Gastrocnemius medialis (tissue), 4 donors: ENCODE measurements around the gene PPP2R5C. TPM values are rescaled to one million over a fixed set of nuclear protein-coding genes. Genes with fewer than 3 reads are reported as not detected.

Experiments
- ATAC-seq, 2 donors: fragments of 150-250 bp; one replicate each; pipeline ENCODE4 v1.9.1; 2016
- DNase-seq, 2 donors: peaks; one replicate each; pipeline ENCODE4 v3.0.0-alpha.2; 2019
- H3K27ac ChIP-seq, 4 donors: fragments of 200-600 bp; sonication (generic); 1 replicate in 1 of 4; 2 replicates in 3 of 4; pipeline ENCODE4 v1.5.1; 2016 to 2018; ENCODE audit warnings: mild to moderate bottlenecking in 2 of 4, moderate library complexity in 1 of 4
- H3K27me3 ChIP-seq, 3 donors: fragments of 200-600 bp; sonication (generic) in 2 of 3; 1 replicate in 1 of 3; 2 replicates in 2 of 3; pipeline versions ENCODE4 v1.5.1 to v1.6.0; 2016 to 2019; ENCODE audit warnings: mild to moderate bottlenecking in 1 of 3, moderate library complexity in 1 of 3
- H3K36me3 ChIP-seq, 2 donors: fragments of 200-600 bp; sonication (generic) in 1 of 2; one replicate each; pipeline ENCODE4 v1.5.1; 2017 to 2018
- H3K4me1 ChIP-seq, 2 donors: fragments of 200-600 bp; sonication (generic) in 1 of 2; one replicate each; pipeline ENCODE4 v1.5.1; 2016 to 2017; ENCODE audit warnings: mild to moderate bottlenecking in 2 of 2
- H3K4me3 ChIP-seq, 4 donors: fragments of 200-600 bp; sonication (generic) in 3 of 4; 1 replicate in 1 of 4; 2 replicates in 3 of 4; pipeline ENCODE4 v1.5.1; 2016 to 2019; ENCODE audit warnings: mild to moderate bottlenecking in 2 of 4
- H3K9me3 ChIP-seq, 3 donors: fragments of 200-600 bp; sonication (generic) in 2 of 3; 1 replicate in 1 of 3; 2 replicates in 2 of 3; pipeline ENCODE4 v1.5.1; 2016 to 2019
- POLR2A ChIP-seq, 2 donors: fragments of 450-650 bp; IDR thresholded peaks; one replicate each; pipeline ENCODE4 v1.6.1; 2017; ENCODE audit warnings: antibody characterized with exemption in 2 of 2, mild to moderate bottlenecking in 2 of 2, moderate library complexity in 2 of 2
- in situ Hi-C, 4 donors: fragments of 200-750 bp; cut with MboI; loops; one replicate each; pipeline versions ENCODE4 v1.15.0 to v1.8.0; 2017; ENCODE audit warnings: low sequenced_read_pairs in 4 of 4
- intact Hi-C: fragments of 100-400 bp; cut with DNase I; formaldehyde crosslinking; loops from one replicate; pipeline ENCODE4 v1.15.1; 2023; ENCODE audit warnings: low total_unique reads
- total RNA-seq, 4 donors: library from RNA; depleted of rRNA; stranded (reverse); fragments of >200 nt; gene quantifications; one replicate each; pipeline versions ENCODE4 v1.1.0 to v1.2.3, GENCODE V29; 2016
- TF ChIP-seq, protein P1 (sequence below), 5 experiments: fragments of 450-650 bp in 3 of 5; fragments of 200-600 bp in 2 of 5; sonication (generic) in 2 of 5; IDR thresholded peaks in 4 of 5; conservative IDR thresholded peaks in 1 of 5; 1 replicate in 4 of 5; 2 replicates in 1 of 5; pipeline ENCODE4 v1.5.1; 2016 to 2019; ENCODE audit warnings: antibody characterized with exemption in 5 of 5, mild to moderate bottlenecking in 3 of 5, moderate library complexity in 3 of 5

Gene PPP2R5C
- total RNA-seq, 4 donors from 2014 or later: 35.4 to 65.9 (median 49.3) TPM

DNA sequence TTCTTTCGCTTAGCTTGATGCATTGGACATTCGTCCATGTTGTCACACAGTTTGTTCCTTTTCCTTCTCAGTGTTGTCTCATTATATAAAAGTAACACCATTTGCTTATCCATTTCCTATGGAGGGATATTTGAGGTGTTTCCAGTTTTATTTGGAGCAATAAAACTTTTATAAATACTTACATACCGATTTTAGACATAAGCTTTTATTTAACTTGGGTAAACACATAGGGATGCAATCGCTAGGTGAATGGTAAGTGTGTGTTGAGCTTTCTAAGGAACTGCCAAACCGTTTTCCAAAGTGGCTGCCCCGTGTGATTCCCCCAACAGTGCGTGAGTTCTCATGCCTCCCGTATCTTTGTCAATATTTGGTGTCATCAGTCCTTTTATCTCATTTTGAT is 107.7 kb downstream of the PPP2R5C start:
- DNase-seq: no peak
- intact Hi-C loops: no loop called here
- in situ Hi-C loops: no loop called here

DNA sequence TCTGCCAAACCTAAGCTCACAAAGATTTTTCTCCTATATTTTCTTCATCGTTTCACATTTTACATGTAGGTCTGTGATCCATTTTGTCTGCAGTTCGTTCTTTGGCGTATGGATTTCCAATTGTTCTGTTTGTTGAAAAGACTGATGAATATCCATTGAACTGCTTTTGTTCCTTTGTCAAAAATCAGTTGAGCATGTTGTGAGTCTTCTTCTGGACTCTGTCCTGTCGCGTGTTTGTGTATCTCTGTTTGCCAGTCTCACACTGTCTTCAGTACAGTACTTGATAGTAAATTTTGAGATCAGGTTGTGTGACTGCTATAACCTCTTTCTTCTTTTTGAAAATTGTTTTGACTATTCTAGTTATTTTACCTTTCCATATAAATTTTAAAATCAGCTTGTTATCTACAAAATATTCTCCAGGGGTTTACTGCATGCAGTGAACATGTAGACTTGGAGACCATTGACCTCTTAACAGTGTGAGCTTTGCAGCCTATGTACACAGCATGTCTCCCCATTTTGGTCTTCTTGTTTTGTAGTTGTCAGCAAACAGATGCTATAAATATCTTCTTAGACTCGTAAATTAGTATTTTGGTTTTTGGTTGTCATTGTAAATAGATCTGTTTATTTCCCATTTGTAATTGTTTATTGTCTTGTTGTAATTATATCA is 108.9 kb downstream of the PPP2R5C start:
- Histone ChIP-seq H3K27ac (no peak overlapping the region), H3K36me3 (no peaks in the 10 kb centered on the region), H3K9me3 (no peaks in the 10 kb centered on the region), H3K4me1 (peaks cover 14 to 15% of the 10 kb centered on the region in 2 donors), H3K27me3 (no peaks in the 10 kb centered on the region), H3K4me3 (no peak overlapping the region)
- DNase-seq (no peak), ATAC-seq (no peak)
- in situ Hi-C loops: no loop called here
- intact Hi-C loops: no loop called here
- TF ChIP-seq POLR2A (IDR thresholded peaks at IDR 0.05): no peak
- TF ChIP-seq, protein P1, sequence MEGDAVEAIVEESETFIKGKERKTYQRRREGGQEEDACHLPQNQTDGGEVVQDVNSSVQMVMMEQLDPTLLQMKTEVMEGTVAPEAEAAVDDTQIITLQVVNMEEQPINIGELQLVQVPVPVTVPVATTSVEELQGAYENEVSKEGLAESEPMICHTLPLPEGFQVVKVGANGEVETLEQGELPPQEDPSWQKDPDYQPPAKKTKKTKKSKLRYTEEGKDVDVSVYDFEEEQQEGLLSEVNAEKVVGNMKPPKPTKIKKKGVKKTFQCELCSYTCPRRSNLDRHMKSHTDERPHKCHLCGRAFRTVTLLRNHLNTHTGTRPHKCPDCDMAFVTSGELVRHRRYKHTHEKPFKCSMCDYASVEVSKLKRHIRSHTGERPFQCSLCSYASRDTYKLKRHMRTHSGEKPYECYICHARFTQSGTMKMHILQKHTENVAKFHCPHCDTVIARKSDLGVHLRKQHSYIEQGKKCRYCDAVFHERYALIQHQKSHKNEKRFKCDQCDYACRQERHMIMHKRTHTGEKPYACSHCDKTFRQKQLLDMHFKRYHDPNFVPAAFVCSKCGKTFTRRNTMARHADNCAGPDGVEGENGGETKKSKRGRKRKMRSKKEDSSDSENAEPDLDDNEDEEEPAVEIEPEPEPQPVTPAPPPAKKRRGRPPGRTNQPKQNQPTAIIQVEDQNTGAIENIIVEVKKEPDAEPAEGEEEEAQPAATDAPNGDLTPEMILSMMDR (IDR thresholded peaks at IDR 0.05 in 4 of 5, conservative IDR thresholded peaks at IDR 0.05 in 1 of 5): no peak

More for the DNA sequence above, 107.7 kb downstream of the PPP2R5C start:
- no peak for ATAC-seq
- Histone ChIP-seq H3K27me3 (no peaks in the 10 kb centered on the region), H3K9me3 (no peaks in the 10 kb centered on the region), H3K4me1 (peaks cover 10% of the 10 kb centered on the region in 2 donors), H3K36me3 (no peaks in the 10 kb centered on the region), H3K4me3 (no peak overlapping the region), H3K27ac (no peak overlapping the region)
- TF ChIP-seq, protein P1 (IDR thresholded peaks at IDR 0.05 in 4 of 5, conservative IDR thresholded peaks at IDR 0.05 in 1 of 5): no peak
- no peak for TF ChIP-seq POLR2A (IDR thresholded peaks at IDR 0.05)

DNA sequence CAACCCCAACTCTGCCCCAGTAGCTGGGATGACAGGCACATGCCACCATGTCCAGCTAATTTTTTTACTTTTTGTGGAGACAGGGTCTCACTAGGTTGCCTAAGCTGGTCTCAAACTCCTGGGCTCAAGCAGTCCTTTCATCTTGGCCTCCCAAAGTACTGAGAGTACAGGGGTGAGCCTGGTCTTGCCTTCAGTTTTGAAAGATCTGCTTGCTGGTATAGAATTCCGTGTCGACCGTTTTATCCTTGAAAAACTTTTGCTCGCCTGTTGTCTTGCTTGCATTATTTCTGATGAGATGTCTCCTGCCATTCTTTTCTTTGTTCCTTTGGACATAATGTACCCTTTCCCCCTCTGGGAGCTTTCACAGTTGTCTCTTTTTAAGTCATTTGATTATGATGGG is 110.8 kb downstream of the PPP2R5C start:
- no peaks in the 10 kb centered on the region for H3K27me3 ChIP-seq
- intact Hi-C loops: no loop called here
- H3K4me1 ChIP-seq: peaks cover 25 to 34% of the 10 kb centered on the region in 2 donors
- DNase-seq (no peak), ATAC-seq (no peak)
- H3K36me3 ChIP-seq: no peaks in the 10 kb centered on the region
- in situ Hi-C loops: no loop called here
- H3K27ac ChIP-seq: no peak overlapping the region
- H3K4me3 ChIP-seq: no peak overlapping the region
- TF ChIP-seq, protein P1 (IDR thresholded peaks at IDR 0.05 in 4 of 5, conservative IDR thresholded peaks at IDR 0.05 in 1 of 5): no peak
- H3K9me3 ChIP-seq: no peaks in the 10 kb centered on the region

DNA sequence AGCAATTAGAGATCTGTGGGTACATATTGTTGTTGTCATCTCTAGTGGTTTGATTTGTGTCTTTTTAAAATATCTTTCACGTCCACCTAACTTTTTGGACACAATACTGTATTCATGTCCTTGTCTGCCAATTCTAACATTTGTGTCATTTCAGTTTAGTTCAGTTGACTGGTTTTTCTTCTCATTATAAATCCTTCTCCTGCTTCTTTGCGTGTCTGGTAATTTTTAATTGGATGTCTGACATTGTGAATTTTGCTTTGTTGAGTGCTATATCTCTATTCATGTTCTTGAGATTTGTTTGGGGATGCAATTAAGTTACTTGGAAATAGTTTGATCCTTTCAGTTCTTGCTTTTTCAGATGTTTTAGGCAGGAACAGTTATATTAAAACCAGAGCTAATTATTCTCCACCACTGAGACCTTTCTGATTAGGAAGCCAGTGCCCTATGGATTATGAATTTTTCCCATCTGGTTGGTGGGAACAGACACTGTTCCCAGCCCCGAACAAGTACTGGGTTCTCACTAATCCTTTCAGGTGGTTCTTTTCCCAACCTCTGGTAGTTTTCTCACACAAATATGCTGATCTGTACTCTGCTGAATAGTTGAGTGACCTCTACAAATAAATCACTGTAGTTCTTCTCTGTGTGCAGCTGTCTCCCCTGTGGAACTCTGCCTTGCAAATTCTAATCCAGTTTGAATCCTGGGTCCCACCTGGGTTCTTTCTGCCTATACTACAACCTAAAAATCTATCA is 111.7 kb downstream of the PPP2R5C start:
- TF ChIP-seq, protein P1 (IDR thresholded peaks at IDR 0.05 in 4 of 5, conservative IDR thresholded peaks at IDR 0.05 in 1 of 5): no peak
- no peak for TF ChIP-seq POLR2A (IDR thresholded peaks at IDR 0.05)
- in situ Hi-C loops (no loop called here), intact Hi-C loops (no loop called here)
- Histone ChIP-seq H3K4me1 (peaks cover 27 to 37% of the 10 kb centered on the region in 2 donors), H3K9me3 (no peaks in the 10 kb centered on the region), H3K4me3 (no peak overlapping the region), H3K27me3 (no peaks in the 10 kb centered on the region), H3K27ac (no peak overlapping the region), H3K36me3 (no peaks in the 10 kb centered on the region)
- DNase-seq: no peak
- ATAC-seq: no peak
